GM13976 (cell line): ENCODE data around the gene PLSCR2.
"Not testable (repeated sequence)": the region's sequence is repeated elsewhere in the genome, so short reads cannot be mapped to it uniquely, and the experiment has no call there.

ENCODE experiments used
- DNase-seq: peaks from one replicate; pipeline ENCODE4 v3.0.0; 2012; ENCODE audit warnings: low spot score
- CTCF ChIP-seq: IDR thresholded peaks from 2 replicates; pipeline ENCODE4 v1.5.1; 2012; ENCODE audit warnings: borderline replicate concordance, mild to moderate bottlenecking; ENCODE audit not compliant: insufficient read depth; ENCODE audit errors: extremely low read depth, missing control alignments, control extremely low read depth
- in situ Hi-C: fragments of 300-500 bp; cut with MboI; formaldehyde crosslinking; loops from one replicate; pipeline ENCODE4 v1.12.0; 2022; ENCODE audit warnings: low sequenced_read_pairs, mixed read lengths, inconsistent platforms; ENCODE audit not compliant: unreplicated experiment

The PLSCR2 gene

GRCh38 chr3:146485297-146485696, 15.9 kb upstream of the PLSCR2 start:
- no peak for DNase-seq
- TF ChIP-seq CTCF, result no peak
- in situ Hi-C loops, result no loop called here

- in situ Hi-C loops, result no loop called here
- DNase-seq, result no peak
- TF ChIP-seq CTCF, result no peak
These were observed 6.9 kb upstream of the PLSCR2 start for GRCh38 chr3:146476094-146476740.

GRCh38 chr3:146474976-146475375, 5.6 kb upstream of the PLSCR2 start:
- in situ Hi-C loops, DNase-seq: not testable (repeated sequence)

GRCh38 chr3:146473726-146474125, 4.4 kb upstream of the PLSCR2 start:
- in situ Hi-C loops, result no loop called here
- DNase-seq, result no peak
- no peak for TF ChIP-seq CTCF

GRCh38 chr3:146472611-146473010, 3.2 kb upstream of the PLSCR2 start:
- no peak for TF ChIP-seq CTCF
- no peak for DNase-seq
- in situ Hi-C loops, result no loop called here

GRCh38 chr3:146471012-146471411, 1.7 kb upstream of the PLSCR2 start:
- no peak for TF ChIP-seq CTCF
- in situ Hi-C loops, result no loop called here

GRCh38 chr3:146470425-146470990, 1.1 kb upstream of the PLSCR2 start:
- DNase-seq, result no peak
- in situ Hi-C loops, result no loop called here
- no peak for TF ChIP-seq CTCF

More at GRCh38 chr3:146471012-146471411, 1.7 kb upstream of the PLSCR2 start:
- DNase-seq, result no peak
